Gastroesophageal sphincter (tissue), 4 donors: ENCODE data around the gene CNTNAP2. TPM values are rescaled to one million over a fixed set of nuclear protein-coding genes. Genes with fewer than 3 reads are reported as not detected.

ENCODE experiments used
- ATAC-seq: fragments of 150-250 bp; one replicate; pipeline ENCODE4 v1.9.1; 2016; ENCODE audit warnings: mild to moderate bottlenecking, moderate library complexity
- H3K27ac ChIP-seq, 4 donors: fragments of 200-600 bp; sonication (generic) in 3 of 4; 1 replicate in 3 of 4; 2 replicates in 1 of 4; pipeline ENCODE4 v1.5.1; 2016 to 2019
- H3K27me3 ChIP-seq: fragments of 200-600 bp; sonication (generic); one replicate; pipeline ENCODE4 v1.5.1; 2019
- H3K36me3 ChIP-seq, 2 donors: fragments of 200-600 bp; sonication (generic); one replicate each; pipeline ENCODE4 v1.5.1; 2019; ENCODE audit warnings: control low read depth in 1 of 2
- H3K4me1 ChIP-seq, 3 donors: fragments of 200-600 bp; sonication (generic); 1 replicate in 2 of 3; 2 replicates in 1 of 3; pipeline ENCODE4 v1.5.1; 2016 to 2019; ENCODE audit warnings: control low read depth in 2 of 3
- H3K4me3 ChIP-seq, 2 donors: fragments of 200-600 bp; sonication (generic); one replicate each; pipeline ENCODE4 v1.5.1; 2019; ENCODE audit warnings: mild to moderate bottlenecking in 1 of 2, moderate library complexity in 1 of 2
- H3K9me3 ChIP-seq, 3 donors: fragments of 200-600 bp; sonication (generic); one replicate each; pipeline ENCODE4 v1.5.1; 2017 to 2019; ENCODE audit warnings: control low read depth in 2 of 3
- CTCF ChIP-seq, 4 experiments: fragments of 200-600 bp in 2 of 4; fragments of 450-650 bp in 2 of 4; sonication (generic) in 1 of 4; IDR thresholded peaks; one replicate each; pipeline ENCODE4 v1.5.1; 2017 to 2019; ENCODE audit warnings: antibody characterized with exemption in 4 of 4, mild to moderate bottlenecking in 2 of 4, moderate library complexity in 2 of 4
- EP300 ChIP-seq: sonication (generic); formaldehyde crosslinking; IDR thresholded peaks from one replicate; pipeline ENCODE4 v1.6.1; 2017; ENCODE audit warnings: antibody characterized with exemption, mild to moderate bottlenecking
- POLR2A ChIP-seq, 2 donors: fragments of 450-650 bp; IDR thresholded peaks; one replicate each; pipeline ENCODE4 v1.6.1; 2017; ENCODE audit warnings: antibody characterized with exemption in 2 of 2, mild to moderate bottlenecking in 2 of 2, moderate library complexity in 1 of 2
- POLR2AphosphoS5 ChIP-seq: sonication (generic); formaldehyde crosslinking; IDR thresholded peaks from one replicate; pipeline ENCODE4 v1.6.1; 2017; ENCODE audit warnings: antibody characterized with exemption
- WGBS, 2 donors: methylation state at CpG; one replicate each; pipeline ENCODE4 v1.1.5; 2018; ENCODE audit warnings: low coverage in 1 of 2; 5-methylcytosine and 5-hydroxymethylcytosine counted together
- total RNA-seq, 4 donors: library from RNA; depleted of rRNA; stranded (reverse); fragments of >200 nt; gene quantifications; one replicate each; pipeline ENCODE4 v1.1.0, GENCODE V29; 2016

CNTNAP2 gene
- total RNA-seq, 4 donors from 2014 or later = 1.5 to 8.9 (median 3.2) TPM

- no peaks in the 10 kb centered on the region for H3K4me1 ChIP-seq
- TF ChIP-seq POLR2AphosphoS5 (no peak), EP300 (no peak), POLR2A (IDR thresholded peaks at IDR 0.05) (no peak), CTCF (IDR thresholded peaks at IDR 0.05) (no peak)
- ATAC-seq = no peak
- no peaks in the 10 kb centered on the region for H3K9me3 ChIP-seq
- H3K36me3 ChIP-seq = no peaks in the 10 kb centered on the region
- no peaks in the 10 kb centered on the region for H3K27me3 ChIP-seq
- H3K4me3 ChIP-seq = no peak overlapping the region
- WGBS, 2 donors = 28 to 40% methylated on average over 4 of the region's 4 CpGs
- H3K27ac ChIP-seq = no peak overlapping the region
Measured at GRCh38 chr7:147474862-147475261, 1358.3 kb downstream of the CNTNAP2 start.

- Histone ChIP-seq H3K27ac (no peak overlapping the region), H3K27me3 (no peaks in the 10 kb centered on the region), H3K9me3 (no peaks in the 10 kb centered on the region), H3K4me1 (no peaks in the 10 kb centered on the region), H3K4me3 (no peak overlapping the region), H3K36me3 (no peaks in the 10 kb centered on the region)
- TF ChIP-seq POLR2AphosphoS5 (no peak), CTCF (IDR thresholded peaks at IDR 0.05) (no peak), POLR2A (IDR thresholded peaks at IDR 0.05) (no peak), EP300 (no peak)
- 73 to 83% methylated on average over 2 to 3 of the region's 3 CpGs for WGBS, 2 donors
- no peak for ATAC-seq
Measured at GRCh38 chr7:147477526-147477925, 1360.9 kb downstream of the CNTNAP2 start.

GRCh38 chr7:147478796-147479195 is 1362.2 kb downstream of the CNTNAP2 start:
- H3K27me3 ChIP-seq = no peaks in the 10 kb centered on the region
- no peaks in the 10 kb centered on the region for H3K9me3 ChIP-seq
- TF ChIP-seq POLR2AphosphoS5 (no peak), EP300 (no peak), CTCF (IDR thresholded peaks at IDR 0.05) (no peak), POLR2A (IDR thresholded peaks at IDR 0.05) (no peak)
- no peak overlapping the region for H3K27ac ChIP-seq
- ATAC-seq = no peak
- H3K4me1 ChIP-seq = no peaks in the 10 kb centered on the region
- no peaks in the 10 kb centered on the region for H3K36me3 ChIP-seq
- H3K4me3 ChIP-seq = no peak overlapping the region
- WGBS, 2 donors = 32 to 48% methylated on average over 3 of the region's 3 CpGs

GRCh38 chr7:147483634-147484292 is 1367.2 kb downstream of the CNTNAP2 start:
- H3K27ac ChIP-seq = no peak overlapping the region
- no peaks in the 10 kb centered on the region for H3K9me3 ChIP-seq
- 77 to 84% methylated on average over 5 to 6 of the region's 6 CpGs for WGBS, 2 donors
- no peaks in the 10 kb centered on the region for H3K4me1 ChIP-seq
- ATAC-seq = no peak
- no peaks in the 10 kb centered on the region for H3K27me3 ChIP-seq
- TF ChIP-seq CTCF (IDR thresholded peaks at IDR 0.05) (no peak), POLR2A (IDR thresholded peaks at IDR 0.05) (no peak)
- H3K4me3 ChIP-seq = no peak overlapping the region
- no peaks in the 10 kb centered on the region for H3K36me3 ChIP-seq

GRCh38 chr7:147485660-147486210 is 1369.1 kb downstream of the CNTNAP2 start:
- Histone ChIP-seq H3K9me3 (no peaks in the 10 kb centered on the region), H3K4me1 (no peaks in the 10 kb centered on the region), H3K27ac (no peak overlapping the region), H3K4me3 (no peak overlapping the region), H3K27me3 (no peaks in the 10 kb centered on the region), H3K36me3 (no peaks in the 10 kb centered on the region)
- TF ChIP-seq CTCF (IDR thresholded peaks at IDR 0.05) (no peak), POLR2A (IDR thresholded peaks at IDR 0.05) (no peak), EP300 (no peak), POLR2AphosphoS5 (no peak)
- no peak for ATAC-seq
- WGBS, 2 donors = 57 to 84% methylated on average over 4 of the region's 4 CpGs
